Mesenchymal stem cell (in vitro differentiated cells and primary cell): Measurements from ENCODE around the gene CFAP54.

ENCODE experiments used
- DNase-seq: peaks from one replicate; pipeline ENCODE4 v3.0.0-alpha.2; 2013
- H2AFZ ChIP-seq: one replicate; pipeline ENCODE4 v1.6.1; 2013; ENCODE audit warnings: low read depth, mild to moderate bottlenecking, control low read depth, inconsistent platforms, low read length, moderate library complexity
- H2AK5ac ChIP-seq: 2 replicates; pipeline ENCODE4 v1.6.1; 2013; ENCODE audit warnings: low read length, moderate library complexity, mild to moderate bottlenecking, inconsistent platforms; ENCODE audit not compliant: severe bottlenecking
- H2BK120ac ChIP-seq: one replicate; pipeline ENCODE4 v1.6.1; 2013; ENCODE audit warnings: low read depth, mild to moderate bottlenecking, inconsistent platforms, low read length, moderate library complexity
- H2BK12ac ChIP-seq, 2 experiments: one replicate each; pipeline ENCODE4 v1.6.1; 2013; ENCODE audit warnings: inconsistent platforms in 2 of 2, low read length in 2 of 2, mild to moderate bottlenecking in 2 of 2, moderate library complexity in 2 of 2, control low read depth in 1 of 2
- H2BK15ac ChIP-seq: one replicate; pipeline ENCODE4 v1.6.1; 2013; ENCODE audit warnings: mild to moderate bottlenecking, low read depth, inconsistent platforms; ENCODE audit not compliant: poor library complexity, severe bottlenecking
- H2BK5ac ChIP-seq: 2 replicates; pipeline ENCODE4 v1.6.1; 2013; ENCODE audit warnings: low read depth, mild to moderate bottlenecking, low read length, control low read depth, inconsistent platforms; ENCODE audit not compliant: poor library complexity, severe bottlenecking
- H3K14ac ChIP-seq, 2 experiments: one replicate each; pipeline ENCODE4 v1.6.1; 2013; ENCODE audit warnings: inconsistent platforms in 2 of 2, low read length in 2 of 2, control low read depth in 1 of 2, mild to moderate bottlenecking in 1 of 2, moderate library complexity in 1 of 2
- H3K18ac ChIP-seq, 2 experiments: one replicate each; pipeline ENCODE4 v1.6.1; 2013; ENCODE audit warnings: inconsistent platforms in 2 of 2, low read length in 2 of 2, control low read depth in 1 of 2, low read depth in 1 of 2, mild to moderate bottlenecking in 1 of 2
- H3K23ac ChIP-seq, 2 experiments: one replicate each; pipeline ENCODE4 v1.6.1; 2013; ENCODE audit warnings: inconsistent platforms in 2 of 2, low read length in 2 of 2, mild to moderate bottlenecking in 2 of 2, moderate library complexity in 2 of 2, control low read depth in 1 of 2
- H3K27ac ChIP-seq: 2 replicates; pipeline ENCODE4 v1.5.1; 2013; ENCODE audit warnings: mild to moderate bottlenecking, moderate library complexity, low read length, control low read depth, inconsistent platforms; ENCODE audit not compliant: poor library complexity, severe bottlenecking
- H3K27me3 ChIP-seq, 2 experiments: 2 replicates each; pipeline versions ENCODE4 v1.6.1 to v1.7.0; 2013; ENCODE audit warnings: low read length in 2 of 2, mild to moderate bottlenecking in 2 of 2, moderate library complexity in 2 of 2, control low read depth in 1 of 2, inconsistent platforms in 1 of 2; ENCODE audit not compliant: control insufficient read depth in 1 of 2, insufficient read depth in 1 of 2
- H3K36me3 ChIP-seq, 2 experiments: 2 replicates each; pipeline versions ENCODE4 v1.6.1 to v1.7.0; 2013; ENCODE audit warnings: low read length in 2 of 2, control low read depth in 1 of 2, inconsistent platforms in 1 of 2, low read depth in 1 of 2, mild to moderate bottlenecking in 1 of 2; ENCODE audit not compliant: insufficient read depth in 2 of 2, control insufficient read depth in 1 of 2
- H3K4ac ChIP-seq, 2 experiments: one replicate each; pipeline ENCODE4 v1.6.1; 2013; ENCODE audit warnings: inconsistent platforms in 2 of 2, low read length in 2 of 2, mild to moderate bottlenecking in 2 of 2, moderate library complexity in 2 of 2, control low read depth in 1 of 2, low read depth in 1 of 2
- H3K4me1 ChIP-seq: 2 replicates; pipeline ENCODE4 v1.6.1; 2013; ENCODE audit warnings: low read depth, low read length, control low read depth; ENCODE audit not compliant: control insufficient read depth, insufficient read depth
- H3K4me2 ChIP-seq: 2 replicates; pipeline ENCODE4 v1.6.1; 2013; ENCODE audit warnings: low read length, mild to moderate bottlenecking, inconsistent platforms; ENCODE audit not compliant: poor library complexity, severe bottlenecking
- H3K4me3 ChIP-seq, 2 experiments: 2 replicates each; pipeline versions ENCODE4 v1.5.1 to v1.7.0; 2013; ENCODE audit warnings: low read length in 2 of 2, mild to moderate bottlenecking in 2 of 2, control low read depth in 1 of 2, low read depth in 1 of 2; ENCODE audit not compliant: insufficient read depth in 1 of 2
- H3K79me1 ChIP-seq: replicated peaks from 2 replicates; pipeline ENCODE4 v1.6.1; 2013; ENCODE audit warnings: mild to moderate bottlenecking, control low read depth, low read length, inconsistent platforms; ENCODE audit not compliant: poor library complexity, severe bottlenecking
- H3K9ac ChIP-seq: 2 replicates; pipeline ENCODE4 v1.7.0; 2013; ENCODE audit warnings: mild to moderate bottlenecking, low read length, moderate library complexity
- H3K9me3 ChIP-seq: 2 replicates; pipeline ENCODE4 v1.7.0; 2013; ENCODE audit warnings: mild to moderate bottlenecking, low read length; ENCODE audit not compliant: control insufficient read depth
- H4K8ac ChIP-seq: one replicate; pipeline ENCODE4 v1.6.1; 2013; ENCODE audit warnings: inconsistent platforms, mild to moderate bottlenecking, low read length, moderate library complexity
- H4K91ac ChIP-seq: one replicate; pipeline ENCODE4 v1.6.1; 2013; ENCODE audit warnings: mild to moderate bottlenecking, low read length, inconsistent platforms
- WGBS: methylation state at CpG from one replicate; pipeline ENCODE4 v1.1.7; 2013; ENCODE audit warnings: mixed read lengths; 5-methylcytosine and 5-hydroxymethylcytosine counted together

Gene CFAP54

GRCh38 chr12:96824074-96824837 is 334.9 kb downstream of the CFAP54 start:
- WGBS = 94% methylated on average over 6 of the region's 7 CpGs
- H3K4me2 ChIP-seq = no peak overlapping the region
- H3K79me1 ChIP-seq = no peaks in the 10 kb centered on the region

DNA sequence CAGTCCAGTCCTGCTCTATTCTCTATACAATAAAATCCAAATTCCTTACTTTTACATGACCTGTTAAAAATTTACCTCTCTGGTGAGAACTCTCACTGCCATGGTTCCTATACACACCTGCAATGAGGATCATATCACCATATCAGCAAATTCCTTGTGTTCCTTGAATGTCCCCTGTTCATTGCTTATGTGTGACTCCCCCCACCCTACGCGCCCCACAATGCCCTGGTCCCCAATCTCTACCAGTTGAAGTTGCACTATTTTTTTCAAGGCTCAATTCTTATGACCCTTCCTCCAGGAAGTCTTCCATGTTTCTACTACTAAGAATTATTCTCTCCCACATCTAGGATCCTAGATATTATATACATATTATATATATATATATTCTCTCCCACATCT is 335.5 kb downstream of the CFAP54 start:
- Histone ChIP-seq H2AK5ac (no peak overlapping the region), H3K9me3 (peaks cover 2% of the 10 kb centered on the region), H2BK5ac (no peak overlapping the region), H3K18ac (no peak overlapping the region), H3K27me3 (no peaks in the 10 kb centered on the region), H4K8ac (no peak overlapping the region), H3K4me2 (no peak overlapping the region), H3K36me3 (no peaks in the 10 kb centered on the region), H3K79me1 (no peaks in the 10 kb centered on the region), H2BK12ac (no peak overlapping the region), H4K91ac (no peak overlapping the region), H3K4me1 (no peaks in the 10 kb centered on the region), H3K4me3 (no peak overlapping the region), H3K14ac (no peak overlapping the region), H3K27ac (no peak overlapping the region), H2AFZ (no peak overlapping the region), H2BK120ac (no peak overlapping the region), H2BK15ac (no peak overlapping the region), H3K4ac (no peak overlapping the region), H3K9ac (no peak overlapping the region), H3K23ac (no peak overlapping the region)
- DNase-seq = no peak
- 94% methylated on average over 2 of the region's 2 CpGs for WGBS

More at GRCh38 chr12:96824074-96824837, 334.9 kb downstream of the CFAP54 start:
- H4K8ac ChIP-seq = no peak overlapping the region
- no peak overlapping the region for H3K27ac ChIP-seq
- no peaks in the 10 kb centered on the region for H3K4me1 ChIP-seq
- no peak overlapping the region for H2BK5ac ChIP-seq
- no peak overlapping the region for H3K4me3 ChIP-seq
- DNase-seq = no peak
- no peak overlapping the region for H3K9ac ChIP-seq
- no peak overlapping the region for H4K91ac ChIP-seq
- no peak overlapping the region for H2BK12ac ChIP-seq
- no peak overlapping the region for H2BK15ac ChIP-seq
- H3K9me3 ChIP-seq = peaks cover 8% of the 10 kb centered on the region
- H3K23ac ChIP-seq = no peak overlapping the region
- no peak overlapping the region for H3K14ac ChIP-seq
- no peaks in the 10 kb centered on the region for H3K36me3 ChIP-seq
- H2AFZ ChIP-seq = no peak overlapping the region
- no peak overlapping the region for H3K4ac ChIP-seq
- no peak overlapping the region for H2BK120ac ChIP-seq
- H3K18ac ChIP-seq = no peak overlapping the region
- H2AK5ac ChIP-seq = no peak overlapping the region
- no peaks in the 10 kb centered on the region for H3K27me3 ChIP-seq

DNA sequence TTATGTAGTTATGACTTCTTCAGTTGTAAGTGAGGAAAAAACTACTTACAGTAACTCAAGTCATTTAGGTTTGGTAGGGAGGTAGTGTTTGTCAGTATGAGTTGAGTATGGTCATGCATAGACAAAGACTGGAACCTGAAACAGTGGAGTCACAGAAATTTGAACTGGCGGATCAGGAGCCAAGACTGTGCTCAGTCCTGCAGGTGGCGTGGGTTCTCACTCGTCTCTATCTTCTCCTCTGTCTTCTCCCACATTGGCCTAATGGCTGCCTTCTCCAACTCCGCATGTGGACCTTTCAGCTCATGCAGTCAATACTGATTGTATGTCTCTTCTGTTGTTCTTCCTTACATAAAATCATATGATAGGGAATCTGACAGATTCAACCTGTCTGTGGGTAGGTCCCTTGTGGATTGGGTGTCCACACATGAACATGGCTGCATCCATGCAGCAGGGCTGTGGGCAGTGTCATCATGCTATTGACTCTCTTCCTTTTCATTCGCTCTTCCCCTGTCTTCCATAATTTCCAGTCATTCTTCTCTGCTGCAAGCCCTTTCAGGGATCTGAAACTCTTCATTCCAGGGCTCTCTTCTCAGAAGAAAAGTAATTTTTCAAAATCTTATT is 338.9 kb downstream of the CFAP54 start:
- Histone ChIP-seq H4K91ac (no peak overlapping the region), H3K4me1 (no peaks in the 10 kb centered on the region), H2BK5ac (no peak overlapping the region), H3K4me2 (no peak overlapping the region), H3K4ac (no peak overlapping the region), H3K18ac (no peak overlapping the region), H2BK15ac (no peak overlapping the region), H2BK120ac (no peak overlapping the region), H4K8ac (no peak overlapping the region), H3K23ac (no peak overlapping the region), H3K14ac (no peak overlapping the region), H2AK5ac (no peak overlapping the region), H3K27me3 (no peaks in the 10 kb centered on the region), H3K4me3 (no peak overlapping the region), H2BK12ac (no peak overlapping the region), H3K27ac (no peak overlapping the region), H3K79me1 (no peaks in the 10 kb centered on the region), H3K9ac (no peak overlapping the region), H2AFZ (no peak overlapping the region), H3K9me3 (no peaks in the 10 kb centered on the region), H3K36me3 (no peaks in the 10 kb centered on the region)
- whole genome bisulfite sequencing = 88% methylated on average over 5 of the region's 5 CpGs
- DNase-seq = no peak

GRCh38 chr12:96829354-96829753 is 340.0 kb downstream of the CFAP54 start:
- DNase-seq = no peak
- Histone ChIP-seq H3K79me1 (no peaks in the 10 kb centered on the region), H3K27ac (no peak overlapping the region), H3K36me3 (peaks cover 0 to 2% of the 10 kb centered on the region in 2 experiments), H3K23ac (no peak overlapping the region), H2AK5ac (no peak overlapping the region), H3K18ac (no peak overlapping the region), H3K4me3 (no peak overlapping the region), H3K4ac (no peak overlapping the region), H3K4me2 (no peak overlapping the region), H2AFZ (no peak overlapping the region), H3K14ac (no peak overlapping the region), H2BK120ac (no peak overlapping the region), H3K4me1 (no peaks in the 10 kb centered on the region), H3K9me3 (no peaks in the 10 kb centered on the region), H4K8ac (no peak overlapping the region), H2BK15ac (no peak overlapping the region), H2BK5ac (no peak overlapping the region), H2BK12ac (no peak overlapping the region), H3K27me3 (no peaks in the 10 kb centered on the region), H4K91ac (no peak overlapping the region), H3K9ac (no peak overlapping the region)
- WGBS = no CpG with 5 or more reads among the region's 3 CpGs
